ENCODE results near the gene KCTD19.

Gene KCTD19

GRCh38 chr16:67312719-67313118 is 13.8 kb downstream of the KCTD19 start:
- no peak for DNase-seq

GRCh38 chr16:67311607-67312488 is 14.7 kb downstream of the KCTD19 start:
- no peak for DNase-seq

GRCh38 chr16:67310561-67310960 is 16.0 kb downstream of the KCTD19 start:
- no peak for DNase-seq

DNA sequence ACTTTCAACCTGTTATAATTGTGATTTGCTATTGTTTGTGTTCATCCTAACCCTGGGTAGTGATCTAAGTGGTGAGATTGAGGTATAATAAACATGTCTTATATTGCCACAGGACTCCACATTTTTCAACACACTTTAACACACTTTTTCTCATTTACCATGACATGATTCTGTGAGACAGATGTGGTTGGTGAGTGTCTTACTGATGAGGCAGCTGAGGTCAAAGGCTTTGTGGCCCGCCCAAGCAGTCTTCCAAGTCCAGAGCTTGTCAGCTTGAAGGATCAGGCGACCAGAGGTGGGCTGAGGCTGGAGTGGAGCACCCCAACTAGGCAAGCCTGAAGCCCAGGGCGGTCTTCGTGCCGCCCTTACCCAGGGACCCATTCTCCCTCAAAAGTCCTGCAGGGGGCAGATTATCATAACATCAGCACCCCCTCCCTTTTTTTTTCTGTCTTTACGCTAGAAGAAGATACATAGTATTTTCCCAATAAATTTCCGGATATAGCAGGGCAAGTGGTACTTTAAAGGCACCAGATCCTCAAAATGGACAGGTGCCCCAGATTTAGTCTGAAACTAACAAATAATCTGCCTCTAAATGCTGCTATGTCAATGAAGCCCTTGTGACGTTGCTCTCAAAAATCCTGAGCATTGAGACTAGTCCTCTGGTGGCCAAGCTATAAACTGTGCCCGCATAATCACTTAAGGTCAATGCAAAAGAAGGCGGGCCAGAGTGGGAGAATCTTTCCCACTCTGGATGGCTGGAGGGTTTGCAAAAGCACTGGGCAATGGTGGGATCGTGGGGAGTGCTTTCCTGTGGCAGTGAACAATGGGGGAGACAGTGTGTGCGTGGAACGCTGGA is 21.1 kb downstream of the KCTD19 start:
- no peak for DNase-seq

DNA sequence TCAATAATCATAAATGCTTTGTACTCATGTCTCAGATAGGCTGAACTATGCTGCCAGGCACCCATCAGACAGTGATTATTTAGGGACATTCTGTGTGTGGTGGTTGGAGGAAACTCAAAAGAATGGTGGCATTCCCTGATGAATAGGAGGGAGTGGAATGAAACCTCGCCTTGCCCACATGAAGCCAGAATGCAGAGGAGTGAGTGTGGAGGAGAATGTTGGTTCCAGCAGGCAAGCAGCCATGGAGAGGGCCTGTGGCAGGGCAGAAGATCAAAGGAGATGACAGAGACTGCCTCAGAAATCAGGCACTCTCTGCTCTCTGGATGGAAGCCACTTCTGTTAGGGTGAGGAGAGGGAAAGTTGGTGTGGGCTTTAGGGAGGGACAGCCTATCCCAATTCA is 22.5 kb downstream of the KCTD19 start:
- no peak for DNase-seq

DNA sequence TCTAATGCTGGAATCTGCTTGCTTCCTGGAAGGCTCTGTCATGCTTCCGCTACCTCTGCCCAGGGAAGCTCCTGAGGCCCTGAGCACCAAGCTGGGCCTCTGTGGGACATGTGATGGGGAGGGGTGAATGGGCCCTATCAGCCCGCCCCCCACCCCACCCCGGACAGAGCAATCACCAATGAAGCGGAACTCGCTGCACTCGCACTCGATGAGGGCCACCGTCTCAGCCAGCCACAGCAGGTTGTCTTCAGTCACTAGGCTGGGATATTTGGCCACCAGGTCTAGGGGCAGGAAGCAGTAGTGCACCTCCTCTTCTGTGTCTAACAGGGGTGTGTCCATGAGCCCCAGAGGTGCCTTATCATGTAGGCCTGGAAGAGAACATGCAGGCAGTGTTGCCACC is 23.6 kb downstream of the KCTD19 start:
- no peak for DNase-seq

- DNase-seq, result no peak
Measured at GRCh38 chr16:67302076-67302475, 24.5 kb downstream of the KCTD19 start.

DNA sequence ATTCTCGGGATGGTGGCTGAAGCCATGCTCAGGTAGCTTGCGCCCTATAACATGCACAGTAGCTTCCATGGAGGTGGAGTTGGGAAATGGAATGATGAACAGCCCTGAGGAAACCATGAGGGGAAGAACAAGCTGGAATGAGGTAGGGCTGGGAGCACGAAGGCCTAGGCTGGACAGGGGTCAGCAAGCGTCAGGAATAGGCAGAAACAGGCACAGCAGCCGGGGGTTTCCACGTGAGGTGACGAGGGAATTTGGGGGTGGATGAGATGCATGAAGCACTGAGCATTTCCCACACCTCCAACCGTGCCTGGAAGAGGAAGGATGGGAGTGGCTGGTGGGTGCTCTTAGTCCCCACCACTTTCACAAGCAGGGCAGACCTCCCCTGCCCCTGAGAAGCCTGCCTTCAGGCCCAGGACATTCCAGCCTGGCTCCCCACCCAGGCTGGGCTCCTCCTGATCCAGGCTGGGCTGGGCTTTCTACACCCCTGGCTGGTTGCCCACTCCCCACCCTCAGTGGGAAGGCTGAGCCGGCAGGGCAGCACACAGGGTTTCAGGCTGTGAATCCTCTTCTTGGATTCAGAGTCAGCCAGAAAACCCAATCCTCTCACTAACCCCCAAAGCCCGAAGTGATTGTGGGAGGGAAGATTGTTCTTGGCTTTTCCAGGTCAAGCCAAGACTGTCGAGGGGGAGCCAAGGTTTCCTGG is 25.3 kb downstream of the KCTD19 start:
- no peak for DNase-seq

DNA sequence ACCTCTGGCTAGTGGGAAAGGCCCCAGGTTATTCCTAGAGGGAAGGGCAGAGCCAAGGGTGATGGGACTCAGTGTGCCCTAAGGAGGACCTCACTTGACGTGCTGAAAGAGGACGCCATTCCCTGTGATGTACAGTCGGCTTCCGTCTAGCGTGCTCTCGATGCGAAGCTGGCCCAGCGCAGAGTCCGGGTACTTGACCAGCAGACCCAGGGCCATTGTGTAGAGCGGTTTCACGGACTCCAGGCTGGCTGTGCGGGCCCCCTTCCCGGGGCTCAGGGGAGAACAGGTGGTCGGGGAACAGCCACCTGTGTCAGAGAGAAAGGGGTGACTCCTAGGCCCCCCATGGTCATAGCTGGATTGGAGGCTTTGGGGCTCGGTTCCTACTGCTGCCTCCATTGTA is 27.3 kb downstream of the KCTD19 start:
- no peak for DNase-seq

DNA sequence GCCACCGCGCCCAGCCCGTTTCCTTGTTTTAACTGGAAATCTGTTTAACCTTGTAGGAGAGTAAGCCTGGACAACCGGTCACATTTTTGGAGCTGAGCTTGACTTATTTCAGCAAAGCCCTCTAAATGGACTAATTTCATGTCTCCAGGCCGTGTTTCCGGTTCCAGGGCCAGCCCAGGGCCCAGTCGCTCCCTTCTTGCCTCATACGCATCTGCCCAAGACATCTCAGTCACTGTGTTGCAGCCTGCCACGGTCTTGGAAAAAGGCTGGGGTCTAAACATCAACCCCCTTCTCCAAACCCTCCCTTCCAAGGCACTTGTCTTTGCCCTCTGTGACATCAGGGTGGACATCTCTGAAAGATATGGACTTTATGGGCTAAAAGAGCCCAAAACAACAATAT is 28.3 kb downstream of the KCTD19 start:
- no peak for DNase-seq

DNA sequence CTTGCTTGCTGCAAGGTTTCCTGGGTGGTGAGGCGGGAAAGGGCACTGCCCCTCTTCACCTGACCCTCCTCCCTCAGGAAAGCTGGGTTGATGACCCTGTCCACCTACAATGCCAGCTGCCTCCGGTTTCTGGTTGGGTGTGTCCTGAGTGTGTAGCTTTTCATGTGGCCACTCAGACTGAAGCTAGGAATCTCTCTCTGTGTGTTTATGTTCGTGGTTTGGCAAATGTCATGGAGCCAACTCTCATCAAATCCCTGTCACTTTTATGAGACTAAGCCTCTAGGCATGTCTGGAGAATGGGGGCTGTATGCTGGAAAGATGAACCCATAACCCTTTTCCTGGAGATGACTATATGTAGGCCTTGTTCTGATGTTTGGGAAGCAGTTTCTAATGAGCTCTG is 30.1 kb downstream of the KCTD19 start:
- no peak for DNase-seq

DNA sequence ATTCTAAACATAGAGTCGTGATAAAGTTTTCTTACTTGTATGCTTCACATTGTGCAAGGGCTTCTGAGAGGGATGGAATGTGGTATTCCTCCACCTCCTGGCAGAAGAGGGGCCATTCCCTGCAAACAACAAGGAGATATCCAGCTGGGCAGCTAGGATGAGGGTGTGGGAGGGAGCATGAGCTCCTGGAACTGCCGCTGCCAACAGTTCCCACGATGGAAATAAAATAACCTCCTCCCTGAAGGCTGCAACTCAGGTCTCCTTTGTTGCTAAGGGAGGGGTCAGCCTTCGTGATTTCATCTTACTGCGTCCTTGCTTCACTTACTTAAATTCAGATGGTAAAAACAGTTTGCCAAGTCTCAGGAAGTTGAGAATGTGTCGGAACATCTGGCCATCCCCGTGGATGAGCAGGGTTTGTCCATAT is 31.6 kb downstream of the KCTD19 start:
- DNase-seq, result no peak

GRCh38 chr16:67294171-67294757 is 32.3 kb downstream of the KCTD19 start:
- no peak for DNase-seq

GRCh38 chr16:67291461-67291860 is 35.1 kb downstream of the KCTD19 start:
- DNase-seq, result no peak

- no peak for DNase-seq
Measured at GRCh38 chr16:67287960-67288359, 38.6 kb downstream of the KCTD19 start.

DNA sequence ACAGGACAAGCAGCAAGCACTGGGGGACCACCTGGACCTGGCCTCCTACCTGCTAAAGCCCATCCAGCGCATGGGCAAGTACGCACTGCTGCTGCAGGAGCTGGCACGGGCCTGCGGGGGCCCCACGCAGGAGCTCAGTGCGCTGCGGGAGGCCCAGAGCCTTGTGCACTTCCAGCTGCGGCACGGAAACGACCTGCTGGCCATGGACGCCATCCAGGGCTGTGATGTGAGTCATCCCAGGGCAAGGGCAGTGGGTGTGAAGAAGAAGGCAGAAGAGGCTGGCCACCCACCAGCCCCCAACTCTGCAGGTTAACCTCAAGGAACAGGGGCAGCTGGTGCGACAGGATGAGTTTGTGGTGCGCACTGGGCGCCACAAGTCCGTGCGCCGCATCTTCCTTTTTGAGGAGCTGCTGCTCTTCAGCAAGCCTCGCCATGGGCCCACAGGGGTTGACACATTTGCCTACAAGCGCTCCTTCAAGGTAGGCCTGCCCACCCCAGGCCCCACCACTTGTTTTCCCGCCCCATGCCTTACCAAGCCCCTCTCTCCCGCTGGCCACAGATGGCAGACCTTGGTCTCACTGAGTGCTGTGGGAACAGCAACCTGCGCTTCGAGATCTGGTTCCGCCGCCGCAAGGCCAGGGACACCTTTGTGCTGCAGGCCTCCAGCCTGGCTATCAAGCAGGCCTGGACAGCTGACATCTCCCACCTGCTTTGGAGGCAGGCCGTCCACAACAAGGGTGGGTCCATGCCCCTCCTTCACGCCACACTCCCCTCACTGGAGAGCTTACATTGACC is 39.9 kb downstream of the KCTD19 start:
- no peak for DNase-seq

GRCh38 chr16:67284699-67285646 is 41.6 kb downstream of the KCTD19 start:
- DNase-seq, result peak; percentile 3

DNA sequence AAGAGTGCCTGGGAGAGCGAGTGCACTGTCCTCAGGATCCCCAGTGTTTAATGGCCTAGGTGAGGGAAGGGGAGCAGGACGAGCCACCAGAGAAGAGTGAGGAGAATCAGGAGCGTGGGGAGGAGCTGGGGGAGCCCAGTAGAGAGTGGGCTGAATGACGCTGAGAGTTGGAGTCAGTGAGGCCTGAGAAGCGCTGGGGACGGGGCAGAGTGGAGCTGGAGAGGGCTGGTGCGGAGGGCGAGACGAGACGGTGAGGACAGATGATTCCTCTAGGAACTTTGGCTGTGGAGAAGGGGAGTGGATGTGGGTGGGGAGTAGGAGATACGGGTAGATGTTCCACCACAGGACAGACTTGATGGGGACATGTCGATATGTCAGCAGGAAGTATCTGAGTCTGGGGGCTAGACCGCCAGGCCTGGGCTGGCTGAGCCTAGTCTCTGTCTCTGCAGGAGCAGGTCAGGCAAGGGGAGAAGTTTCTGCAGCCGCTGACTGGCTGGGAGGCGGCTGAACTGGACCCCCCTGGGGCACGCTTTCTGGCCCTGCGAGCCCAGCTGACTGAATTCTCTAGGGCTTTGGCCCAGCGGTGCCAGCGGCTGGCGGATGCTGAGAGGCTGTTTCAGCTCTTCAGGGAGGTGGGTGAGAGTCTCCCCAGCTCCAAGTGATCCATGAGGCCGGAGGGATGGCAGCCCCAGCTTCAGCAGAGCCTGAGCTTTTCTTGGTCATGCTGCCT is 42.5 kb downstream of the KCTD19 start:
- no peak for DNase-seq

- DNase-seq, result no peak
Measured at GRCh38 chr16:67283039-67283825, 43.3 kb downstream of the KCTD19 start.

Data from midbrain (tissue), 1 donor.